Kasumi-1 (cell line): ENCODE measurements around the gene KRT33A.

ENCODE experiments used
- DNase-seq, 2 experiments: peaks; one replicate each; lab custom pipeline; 2025; lab: John Stamatoyannopoulos, UW

KRT33A gene

DNA sequence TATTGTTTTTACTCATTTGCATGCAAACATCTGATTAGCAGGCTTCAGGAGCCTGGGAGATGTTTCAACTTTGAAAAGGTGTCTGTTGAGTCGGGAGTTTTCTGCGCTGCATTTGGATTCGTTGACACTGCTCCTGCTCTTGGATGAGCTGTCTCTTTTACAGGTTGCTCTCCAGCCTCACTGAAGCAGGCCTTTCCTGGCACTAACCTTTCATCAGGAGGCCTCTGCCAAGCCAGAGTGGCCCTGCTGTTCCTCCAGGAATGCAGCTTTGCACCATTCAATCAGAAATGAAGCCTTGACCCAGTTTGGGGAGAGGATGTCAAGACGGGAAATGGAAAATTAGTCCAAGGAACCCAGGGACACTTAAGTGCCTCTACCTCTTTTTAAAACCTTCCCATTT lies 47.6 kb downstream of the KRT33A start:
- no peak for DNase-seq

DNA sequence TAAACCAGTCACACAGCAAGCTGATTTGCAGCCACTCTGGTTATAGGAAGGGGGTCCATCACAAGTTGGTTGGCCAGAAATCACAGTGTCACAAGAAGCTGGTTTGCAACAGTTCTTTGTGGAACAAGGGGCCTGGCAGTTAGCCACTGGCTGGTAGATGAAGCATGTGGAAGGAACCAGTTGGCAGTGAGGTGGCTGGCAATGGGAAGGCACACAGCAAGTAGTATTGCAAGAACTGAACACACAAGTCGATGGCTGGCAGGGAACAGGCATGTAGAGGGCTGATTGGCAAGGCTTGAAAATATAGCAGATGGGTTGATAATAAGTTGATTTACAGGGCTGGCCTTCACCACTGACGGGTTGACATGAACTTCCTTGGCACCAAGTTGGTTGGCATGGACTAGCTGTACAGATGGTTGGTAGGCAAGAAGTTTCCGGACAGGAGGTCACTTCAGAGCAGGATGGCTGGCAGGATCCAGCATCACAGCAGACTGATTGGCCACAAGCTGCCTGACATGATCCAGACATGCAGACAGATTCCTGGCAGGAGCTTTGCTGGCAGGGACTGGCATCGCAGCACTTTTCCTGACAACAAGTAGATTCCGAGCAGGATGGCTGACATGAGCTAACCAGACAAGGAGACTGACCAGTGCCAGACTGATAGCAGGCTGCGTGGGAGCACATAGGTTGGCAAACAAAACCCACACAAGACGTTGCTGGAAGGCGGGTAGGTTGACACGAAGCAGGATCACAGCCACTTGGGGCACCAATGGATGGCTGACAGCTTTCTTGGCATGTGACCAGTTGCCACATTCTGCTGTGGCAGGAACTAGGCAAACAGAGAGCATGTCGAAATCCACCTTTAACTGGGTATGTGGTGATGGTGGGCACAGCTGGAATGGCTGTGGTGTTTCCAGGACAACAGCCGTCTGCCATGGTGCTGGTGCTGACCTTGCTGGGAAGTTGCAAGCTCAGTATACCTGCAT lies 48.4 kb downstream of the KRT33A start, which contains the start of gene KRTAP29-1:
KRTAP29-1 (minus strand) TSS at position 936 of the 986 bp plus-strand sequence; CDS start at position 936, 0 bp downstream.
- no peak for DNase-seq

DNA sequence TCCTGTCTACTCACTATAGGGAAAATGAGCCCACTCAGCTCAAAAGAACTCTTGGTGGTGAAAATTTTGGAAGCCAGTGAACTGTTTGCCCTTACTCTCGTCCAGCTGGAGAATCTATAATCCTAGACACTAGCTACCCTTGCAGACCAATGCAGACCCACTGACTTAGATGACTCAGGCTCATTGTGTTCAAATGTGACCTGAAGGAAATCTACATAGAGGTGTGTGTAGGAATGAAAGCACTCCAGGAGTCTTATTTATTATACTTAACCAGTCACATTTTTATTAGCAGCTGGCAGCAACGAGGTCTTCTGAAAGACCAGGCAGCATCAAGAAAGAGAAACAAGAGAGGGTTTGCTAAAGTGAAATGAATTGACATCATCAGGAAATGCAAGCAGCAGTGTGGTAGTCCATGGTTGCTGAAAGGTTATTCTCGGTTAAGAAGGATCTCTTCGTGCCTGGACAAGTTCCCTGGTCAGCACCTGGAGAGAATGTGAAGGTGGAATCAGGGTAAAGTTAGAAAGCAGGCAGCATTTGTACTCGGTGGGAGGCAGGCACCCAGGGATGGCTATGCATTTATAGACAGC lies 49.3 kb downstream of the KRT33A start:
- no peak for DNase-seq

DNA sequence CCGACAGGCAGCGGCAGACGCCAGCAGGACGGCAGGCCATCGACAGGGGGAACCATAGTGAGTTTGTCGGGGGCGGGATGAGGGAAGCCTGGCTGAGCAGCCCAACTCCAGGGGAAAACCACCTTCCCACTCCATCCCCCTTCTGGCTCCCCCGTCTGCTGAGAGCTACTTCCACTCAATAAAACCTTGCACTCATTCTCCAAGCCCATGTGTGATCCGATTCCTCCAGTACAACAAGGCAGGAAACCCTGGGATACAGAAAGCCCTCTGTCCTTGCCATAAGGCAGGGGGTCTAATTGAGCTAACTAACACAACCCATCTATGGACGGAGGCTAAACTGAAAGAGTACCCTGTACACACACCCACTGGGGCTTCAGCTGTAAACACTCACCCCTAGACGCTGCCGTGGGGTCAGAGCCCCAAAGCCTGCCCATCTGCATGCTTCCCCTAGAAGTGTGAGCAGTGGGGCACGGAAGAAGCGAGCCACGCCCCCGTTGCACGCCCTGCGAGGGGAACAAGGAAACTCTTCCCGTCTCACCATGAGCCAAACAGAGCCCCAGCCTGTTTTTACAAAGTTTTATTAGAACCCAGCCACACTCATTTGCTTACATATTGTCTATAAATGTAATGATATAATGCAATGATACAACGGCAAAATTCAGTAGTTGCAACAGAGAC lies 52.0 kb downstream of the KRT33A start:
- no peak for DNase-seq

DNA sequence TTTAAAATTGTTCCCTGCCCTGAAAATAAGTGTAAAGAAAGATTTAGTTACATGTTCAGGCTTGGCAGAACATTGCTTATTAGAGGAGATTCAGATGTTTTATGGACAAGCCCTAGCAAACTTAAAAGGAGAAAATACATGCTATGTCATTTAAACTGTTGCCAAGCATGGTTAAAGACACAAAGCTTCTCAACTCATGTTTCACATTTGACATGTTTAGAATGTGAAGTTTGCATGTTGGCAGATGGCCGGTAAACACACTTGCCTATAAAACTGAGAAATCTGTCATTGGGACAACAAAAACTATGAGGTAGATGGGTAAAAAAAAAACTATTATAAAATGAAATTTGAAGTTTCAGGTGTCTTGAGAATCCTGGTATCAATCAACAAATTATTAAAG lies 53.8 kb downstream of the KRT33A start:
- no peak for DNase-seq
